HepG2 (cell line): ENCODE results near the gene MMP17. TPM values are rescaled to one million over a fixed set of nuclear protein-coding genes. Genes with fewer than 3 reads are reported as not detected.

ENCODE experiments used
- ATAC-seq: fragments of 200-7000 bp; cut with Tn5 transposase; 3 replicates; pipeline ENCODE4 v1.9.1; 2020; ENCODE audit warnings: mild to moderate bottlenecking, moderate library complexity
- BruUV-seq: library from RNA; stranded (reverse); fragments of 400-500 nt; replicated peaks from 2 replicates; lab custom pipeline; 2021; lab: Mats Ljungman, UMichigan
- CTCF ChIA-PET: fragments of 300-600 bp; formaldehyde crosslinking; extraction: SDS; loops from one replicate; lab custom pipeline; 2021; ENCODE audit warnings: low total read pairs, inconsistent platforms, low intra/inter-chr PET ratio; lab: Yijun Ruan, JAX
- POLR2A ChIA-PET: fragments of 350-600 bp; sonication (Branson Sonifier 250); formaldehyde crosslinking; loops from one replicate; lab custom pipeline; 2020; ENCODE audit warnings: antibody characterized with exemption, inconsistent platforms; lab: Yijun Ruan, JAX
- DNase-seq: peaks from one replicate; pipeline ENCODE4 v3.0.0-alpha.2; 2015; ENCODE audit warnings: low spot score
- FAIRE-seq: peaks from 3 replicates; lab custom pipeline; 2011; peaks lifted over from hg19 to GRCh38; lab: Jason Lieb, UNC
- H2AFZ ChIP-seq: one replicate; pipeline ENCODE4 v1.6.1; 2011; ENCODE audit warnings: low read length, inconsistent platforms
- H3K27ac ChIP-seq: fragments of 300-600 bp; 3 replicates; pipeline ENCODE4 v1.8.0; 2011; ENCODE audit warnings: mixed run types, mild to moderate bottlenecking, mixed read lengths, low read length, inconsistent platforms; ENCODE audit not compliant: insufficient read depth; ENCODE audit errors: extremely low read length
- H3K27me3 ChIP-seq, 2 experiments: fragments of 200-600 bp in 1 of 2; 2 replicates in 1 of 2; 3 replicates in 1 of 2; pipeline versions ENCODE4 v1.6.0 to v1.8.0; 2011; ENCODE audit warnings: low read length in 2 of 2, mild to moderate bottlenecking in 2 of 2, moderate library complexity in 2 of 2, inconsistent platforms in 1 of 2; ENCODE audit not compliant: insufficient read depth in 2 of 2, control insufficient read depth in 1 of 2
- H3K36me3 ChIP-seq, 2 experiments: fragments of 200-600 bp in 1 of 2; replicated peaks in 1 of 2; 2 replicates in 1 of 2; 3 replicates in 1 of 2; pipeline versions ENCODE4 v1.5.1 to v1.8.0; 2011; ENCODE audit warnings: low read length in 2 of 2, inconsistent platforms in 1 of 2; ENCODE audit not compliant: insufficient read depth in 2 of 2, control insufficient read depth in 1 of 2
- H3K4me1 ChIP-seq: 2 replicates; pipeline ENCODE4 v1.5.1; 2012; ENCODE audit warnings: low read length, inconsistent platforms; ENCODE audit not compliant: insufficient read depth
- H3K4me2 ChIP-seq: 2 replicates; pipeline ENCODE4 v1.6.0; 2011; ENCODE audit warnings: low read depth, low read length, inconsistent platforms
- H3K4me3 ChIP-seq, 3 experiments: fragments of 200-600 bp in 1 of 3; sonication (generic), shearing (Covaris generic) in 1 of 3; replicated peaks in 1 of 3; 2 replicates each; pipeline ENCODE4 v1.5.1; 2011 to 2016; ENCODE audit warnings: low read length in 3 of 3, inconsistent platforms in 2 of 3, low read depth in 2 of 3, mild to moderate bottlenecking in 2 of 3, control low read depth in 1 of 3, mixed read lengths in 1 of 3; ENCODE audit not compliant: insufficient read depth in 1 of 3
- H3K79me2 ChIP-seq: one replicate; pipeline ENCODE4 v1.6.1; 2011; ENCODE audit warnings: low read length, inconsistent platforms; ENCODE audit not compliant: insufficient read depth
- H3K9ac ChIP-seq: 2 replicates; pipeline ENCODE4 v1.6.0; 2011; ENCODE audit warnings: mild to moderate bottlenecking, low read depth, low read length, inconsistent platforms; ENCODE audit not compliant: insufficient read depth
- H3K9me3 ChIP-seq: 2 replicates; pipeline ENCODE4 v1.5.1; 2012; ENCODE audit warnings: mild to moderate bottlenecking, low read length
- H4K20me1 ChIP-seq: 2 replicates; pipeline ENCODE4 v1.6.0; 2011; ENCODE audit warnings: inconsistent platforms, mild to moderate bottlenecking, low read length, moderate library complexity; ENCODE audit not compliant: insufficient read depth
- IKZF1 ChIP-seq: fragments of 450-650 bp; IDR thresholded peaks from 2 replicates; pipeline ENCODE4 v1.7.1; 2016
- MAFF ChIP-seq: IDR thresholded peaks from 2 replicates; pipeline ENCODE4 v1.6.1; 2011; ENCODE audit warnings: low read depth, low read length, improper control_type of control experiment
- MAFK ChIP-seq, 2 experiments: IDR thresholded peaks in 1 of 2; conservative IDR thresholded peaks in 1 of 2; 2 replicates each; pipeline ENCODE4 v1.6.1; 2011; ENCODE audit warnings: improper control_type of control experiment in 2 of 2, low read length in 2 of 2
- MZF1 ChIP-seq: sonication (generic); formaldehyde crosslinking; IDR thresholded peaks from 2 replicates; pipeline ENCODE4 v1.8.1; 2023; ENCODE audit warnings: mild to moderate bottlenecking, missing genetic modification reagents, borderline replicate concordance
- NAIF1 ChIP-seq: sonication (generic); formaldehyde crosslinking; IDR thresholded peaks from 2 replicates; pipeline ENCODE4 v1.5.0; 2020; ENCODE audit warnings: mild to moderate bottlenecking, missing genetic modification reagents, borderline replicate concordance
- SRY ChIP-seq: sonication (generic); formaldehyde crosslinking; IDR thresholded peaks from 2 replicates; pipeline ENCODE4 v1.8.0; 2022; ENCODE audit warnings: mild to moderate bottlenecking, missing genetic modification reagents
- TCF7 ChIP-seq: sonication (generic); IDR thresholded peaks from 2 replicates; pipeline ENCODE4 v1.6.1; 2016; ENCODE audit warnings: antibody characterized with exemption, low read depth
- TOPORS ChIP-seq: sonication (generic); formaldehyde crosslinking; IDR thresholded peaks from 2 replicates; pipeline ENCODE4 v1.8.0; 2023; ENCODE audit warnings: mild to moderate bottlenecking, missing genetic modification reagents
- ZFX ChIP-seq: sonication (generic); formaldehyde crosslinking; IDR thresholded peaks from 2 replicates; pipeline ENCODE4 v1.4.0; 2020; ENCODE audit warnings: mild to moderate bottlenecking, low read depth, missing genetic modification reagents, moderate library complexity
- WGBS: methylation state at CpG from one replicate; pipeline ENCODE4 v1.1.6; 2017; ENCODE audit warnings: low lambda C conversion rate; 5-methylcytosine and 5-hydroxymethylcytosine counted together
- in situ Hi-C: cut with HindIII; loops from 2 replicates; pipeline ENCODE4 v1.10.0; 2017; ENCODE audit warnings: low pct_unique_long_range_greater_than_20kb; ENCODE audit not compliant: extremely low pct_ligation_motif_present
- intact Hi-C: fragments of 100-400 bp; cut with micrococcal nuclease; formaldehyde crosslinking; loops from one replicate; pipeline ENCODE4 v1.10.0; 2022; ENCODE audit not compliant: unreplicated experiment
- polyA plus RNA-seq, 8 experiments: library from polyadenylated mRNA; depleted of rRNA in 3 of 8; stranded (reverse) in 7 of 8; unstranded in 1 of 8; fragments of >200 nt; fragmentation: Illumina TruSeq in 4 of 8; extraction: Trizol in 4 of 8; gene quantifications; 2 replicates each; pipeline versions ENCODE4 v1.2.1 to v1.2.3, GENCODE V29; 2011 to 2016; ENCODE audit warnings: low read depth in 4 of 8, missing spikeins in 1 of 8, mixed read lengths in 1 of 8; ENCODE audit not compliant: insufficient read depth in 1 of 8
- total RNA-seq, 5 experiments: library from RNA; depleted of rRNA; stranded (reverse); fragments of >200 nt; fragmentation: Illumina TruSeq; extraction: Trizol; gene quantifications; 2 replicates each; pipeline ENCODE4 v1.2.3, GENCODE V29; 2016; ENCODE audit warnings: low read depth in 1 of 5
- TF ChIP-seq, protein P1 (sequence below): conservative IDR thresholded peaks from 2 replicates; pipeline ENCODE4 v1.6.1; 2018; ENCODE audit warnings: missing genetic modification reagents
- TF ChIP-seq, protein P2 (sequence below): sonication (generic); formaldehyde crosslinking; IDR thresholded peaks from 2 replicates; pipeline ENCODE4 v1.5.0; 2020; ENCODE audit warnings: mild to moderate bottlenecking, missing genetic modification reagents
- TF ChIP-seq, protein P3 (sequence below): sonication (generic); IDR thresholded peaks from 2 replicates; pipeline ENCODE4 v1.6.1; 2016; ENCODE audit warnings: low read depth, borderline replicate concordance
- TF ChIP-seq, protein P4 (sequence below): sonication (generic); formaldehyde crosslinking; IDR thresholded peaks from 2 replicates; pipeline ENCODE4 v1.4.0; 2020; ENCODE audit warnings: missing genetic modification reagents

The MMP17 gene
- total and polyA plus RNA-seq, 2 of the 13 experiments (the other 11 are each of a cell fraction or from before 2014, with no cell fraction given), result 0.55 to 0.80 TPM

DNA sequence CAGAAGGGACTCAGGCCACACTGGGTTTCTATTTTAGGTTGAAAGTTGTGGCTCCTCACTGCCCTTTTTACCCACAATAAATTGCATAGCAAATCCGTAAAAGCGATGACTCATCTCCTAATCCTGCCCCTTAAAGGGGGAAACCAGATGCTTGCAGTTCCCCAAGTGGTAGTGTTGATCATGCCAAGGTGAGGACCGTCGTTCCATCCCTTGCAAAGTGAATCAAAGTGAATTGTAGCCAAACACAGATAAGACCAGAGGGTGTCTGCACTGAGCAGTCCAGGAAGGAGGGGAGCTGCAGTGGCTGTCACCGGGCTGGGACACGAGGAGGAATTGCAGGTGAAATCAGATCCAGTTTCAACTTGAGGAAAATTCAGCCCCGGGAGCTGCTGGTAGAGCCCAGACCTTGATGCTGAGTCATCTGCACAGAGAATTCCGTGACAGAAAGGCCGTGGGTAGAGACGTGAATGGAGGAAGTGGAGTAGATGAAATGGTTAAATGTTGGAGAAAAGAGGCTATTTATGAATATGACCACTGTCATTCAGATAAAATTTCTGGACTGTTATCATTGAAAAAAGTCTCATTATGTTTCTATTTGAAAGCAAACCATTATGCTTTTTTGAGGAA is 44.2 kb upstream of the MMP17 start:
- ATAC-seq, result no peak
- no peak overlapping the region for H3K27ac ChIP-seq

More for the DNA sequence above, 44.2 kb upstream of the MMP17 start:
- Histone ChIP-seq H3K36me3 (peaks cover 8 to 58% of the 10 kb centered on the region in 2 experiments; a peak in 4 of 5 replicates), H3K4me3 (no peak overlapping the region), H4K20me1 (no peaks in the 10 kb centered on the region), H3K9me3 (no peaks in the 10 kb centered on the region), H3K27me3 (no peaks in the 10 kb centered on the region), H3K79me2 (no peaks in the 10 kb centered on the region), H2AFZ (no peak overlapping the region), H3K9ac (no peak overlapping the region), H3K4me1 (no peaks in the 10 kb centered on the region), H3K4me2 (no peak overlapping the region)
- TF ChIP-seq, protein P1, sequence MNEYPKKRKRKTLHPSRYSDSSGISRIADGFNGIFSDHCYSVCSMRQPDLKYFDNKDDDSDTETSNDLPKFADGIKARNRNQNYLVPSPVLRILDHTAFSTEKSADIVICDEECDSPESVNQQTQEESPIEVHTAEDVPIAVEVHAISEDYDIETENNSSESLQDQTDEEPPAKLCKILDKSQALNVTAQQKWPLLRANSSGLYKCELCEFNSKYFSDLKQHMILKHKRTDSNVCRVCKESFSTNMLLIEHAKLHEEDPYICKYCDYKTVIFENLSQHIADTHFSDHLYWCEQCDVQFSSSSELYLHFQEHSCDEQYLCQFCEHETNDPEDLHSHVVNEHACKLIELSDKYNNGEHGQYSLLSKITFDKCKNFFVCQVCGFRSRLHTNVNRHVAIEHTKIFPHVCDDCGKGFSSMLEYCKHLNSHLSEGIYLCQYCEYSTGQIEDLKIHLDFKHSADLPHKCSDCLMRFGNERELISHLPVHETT (CRISPR knock-in tag), result no peak
- peak; percentile 37 to 44; a peak in 3 of 4 replicates for TF ChIP-seq MAFK (conservative IDR thresholded peaks at IDR 0.05 in 1 of 2, IDR thresholded peaks at IDR 0.05 in 1 of 2; ENCODE audit: low read length in 2 of 2)
- no peak for TF ChIP-seq NAIF1 (CRISPR knock-in tag)
- TF ChIP-seq, protein P2, sequence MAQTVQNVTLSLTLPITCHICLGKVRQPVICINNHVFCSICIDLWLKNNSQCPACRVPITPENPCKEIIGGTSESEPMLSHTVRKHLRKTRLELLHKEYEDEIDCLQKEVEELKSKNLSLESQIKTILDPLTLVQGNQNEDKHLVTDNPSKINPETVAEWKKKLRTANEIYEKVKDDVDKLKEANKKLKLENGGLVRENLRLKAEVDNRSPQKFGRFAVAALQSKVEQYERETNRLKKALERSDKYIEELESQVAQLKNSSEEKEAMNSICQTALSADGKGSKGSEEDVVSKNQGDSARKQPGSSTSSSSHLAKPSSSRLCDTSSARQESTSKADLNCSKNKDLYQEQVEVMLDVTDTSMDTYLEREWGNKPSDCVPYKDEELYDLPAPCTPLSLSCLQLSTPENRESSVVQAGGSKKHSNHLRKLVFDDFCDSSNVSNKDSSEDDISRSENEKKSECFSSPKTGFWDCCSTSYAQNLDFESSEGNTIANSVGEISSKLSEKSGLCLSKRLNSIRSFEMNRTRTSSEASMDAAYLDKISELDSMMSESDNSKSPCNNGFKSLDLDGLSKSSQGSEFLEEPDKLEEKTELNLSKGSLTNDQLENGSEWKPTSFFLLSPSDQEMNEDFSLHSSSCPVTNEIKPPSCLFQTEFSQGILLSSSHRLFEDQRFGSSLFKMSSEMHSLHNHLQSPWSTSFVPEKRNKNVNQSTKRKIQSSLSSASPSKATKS, result no peak
- TF ChIP-seq TCF7, result no peak
- TF ChIP-seq, protein P3, sequence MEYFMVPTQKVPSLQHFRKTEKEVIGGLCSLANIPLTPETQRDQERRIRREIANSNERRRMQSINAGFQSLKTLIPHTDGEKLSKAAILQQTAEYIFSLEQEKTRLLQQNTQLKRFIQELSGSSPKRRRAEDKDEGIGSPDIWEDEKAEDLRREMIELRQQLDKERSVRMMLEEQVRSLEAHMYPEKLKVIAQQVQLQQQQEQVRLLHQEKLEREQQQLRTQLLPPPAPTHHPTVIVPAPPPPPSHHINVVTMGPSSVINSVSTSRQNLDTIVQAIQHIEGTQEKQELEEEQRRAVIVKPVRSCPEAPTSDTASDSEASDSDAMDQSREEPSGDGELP, result no peak
- TF ChIP-seq ZFX, result no peak
- no peak for TF ChIP-seq MZF1 (CRISPR knock-in tag)
- no peak for TF ChIP-seq SRY (CRISPR knock-in tag)
- no peak for TF ChIP-seq TOPORS (CRISPR knock-in tag)
- no peak for TF ChIP-seq IKZF1
- TF ChIP-seq, protein P4, sequence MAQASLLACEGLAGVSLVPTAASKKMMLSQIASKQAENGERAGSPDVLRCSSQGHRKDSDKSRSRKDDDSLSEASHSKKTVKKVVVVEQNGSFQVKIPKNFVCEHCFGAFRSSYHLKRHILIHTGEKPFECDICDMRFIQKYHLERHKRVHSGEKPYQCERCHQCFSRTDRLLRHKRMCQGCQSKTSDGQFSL (CRISPR knock-in tag), result no peak
- peak; percentile 36; the same call in 1 of the 2 replicates for TF ChIP-seq MAFF
- intact Hi-C loops (no loop called here), in situ Hi-C loops (no loop called here)
- FAIRE-seq (no peak), DNase-seq (no peak)
- CTCF ChIA-PET, result no interaction called here
- 97% methylated on average over 10 of the region's 10 CpGs for WGBS
- no TSS peak for BruUV-seq
- POLR2A ChIA-PET, result no interaction called here
